Lower lobe of right lung (tissue), 2 donors: ENCODE results near the gene OR5K4. TPM values are rescaled to one million over a fixed set of nuclear protein-coding genes. Genes with fewer than 3 reads are reported as not detected.

Experiments
- ATAC-seq, 2 donors: fragments of 200-7000 bp; cut with Tn5 transposase; one replicate each; pipeline ENCODE4 v1.9.1; 2020 to 2022; ENCODE audit warnings: mild to moderate bottlenecking in 2 of 2, moderate library complexity in 2 of 2
- DNase-seq: peaks from one replicate; pipeline ENCODE4 v3.0.0-alpha.2; 2020
- H3K27ac ChIP-seq: fragments of 200-600 bp; one replicate; pipeline ENCODE4 v1.8.0; 2022
- H3K27me3 ChIP-seq: fragments of 200-600 bp; one replicate; pipeline ENCODE4 v1.8.0; 2022; ENCODE audit warnings: low read depth
- H3K36me3 ChIP-seq: fragments of 200-600 bp; one replicate; pipeline ENCODE4 v1.8.0; 2022; ENCODE audit warnings: mild to moderate bottlenecking
- H3K4me1 ChIP-seq: fragments of 200-600 bp; one replicate; pipeline ENCODE4 v1.8.0; 2022
- H3K4me3 ChIP-seq: fragments of 200-600 bp; one replicate; pipeline ENCODE4 v1.8.0; 2022; ENCODE audit warnings: mild to moderate bottlenecking
- H3K9me3 ChIP-seq: fragments of 200-600 bp; one replicate; pipeline ENCODE4 v1.8.0; 2022
- CTCF ChIP-seq: fragments of 200-600 bp; IDR thresholded peaks from one replicate; pipeline ENCODE4 v1.8.0; 2022; ENCODE audit warnings: antibody characterized with exemption, mild to moderate bottlenecking
- intact Hi-C: fragments of 100-400 bp; cut with DNase I; formaldehyde crosslinking; loops from one replicate; pipeline ENCODE4 v1.11.0; 2022
- long read RNA-seq: library from polyadenylated mRNA; unstranded; transcript quantifications from one replicate; pipeline ENCODE4 v2.0.0, GENCODE V29; 2021
- total RNA-seq: library from RNA; stranded (reverse); fragmentation: NEBNext Ultra II Directional; extraction: Animal tissue kit (Norgen Biotek cat#: 25700); gene quantifications from one replicate; pipeline ENCODE4 v1.2.1, GENCODE V29; 2021
- donor health status: DM: no; HTN: yes; CAD: no; lungs with severe emphysema.

Gene OR5K4
- not detected for total RNA-seq
- long read RNA-seq: 0 reads

- DNase-seq: no peak
- TF ChIP-seq CTCF: no peak
- Histone ChIP-seq H3K9me3 (peaks cover 2% of the 10 kb centered on the region), H3K4me1 (no peaks in the 10 kb centered on the region), H3K27me3 (no peaks in the 10 kb centered on the region), H3K27ac (no peak within 1 kb of the TSS), H3K36me3 (no peaks in the 10 kb centered on the region), H3K4me3 (no peak within 1 kb of the TSS)
- no peak for ATAC-seq
- intact Hi-C loops: no loop called here
Measured at GRCh38 chr3:98353554-98353953, at the start of gene OR5K4. Gene OR5K4, plus strand, starts transcription at chr3:98353854. Its CDS starts 0 bp downstream, at chr3:98353854.

- no peaks in the 10 kb centered on the region for H3K9me3 ChIP-seq
- no peak for DNase-seq
- TF ChIP-seq CTCF: no peak
- ATAC-seq: no peak
- no peaks in the 10 kb centered on the region for H3K36me3 ChIP-seq
- H3K4me3 ChIP-seq: no peak overlapping the region
- intact Hi-C loops: no loop called here
- no peaks in the 10 kb centered on the region for H3K4me1 ChIP-seq
- no peak overlapping the region for H3K27ac ChIP-seq
- H3K27me3 ChIP-seq: no peaks in the 10 kb centered on the region
Measured at GRCh38 chr3:98322101-98322500, 31.6 kb upstream of the OR5K4 start.

- Histone ChIP-seq H3K4me1 (no peaks in the 10 kb centered on the region), H3K4me3 (no peak overlapping the region), H3K9me3 (no peaks in the 10 kb centered on the region), H3K36me3 (no peaks in the 10 kb centered on the region), H3K27ac (no peak overlapping the region), H3K27me3 (no peaks in the 10 kb centered on the region)
- ATAC-seq: no peak
- intact Hi-C loops: no loop called here
- no peak for TF ChIP-seq CTCF
- DNase-seq: no peak
Measured at GRCh38 chr3:98322686-98323085, 31.0 kb upstream of the OR5K4 start.

- H3K4me1 ChIP-seq: no peaks in the 10 kb centered on the region
- DNase-seq: no peak
- no peak for TF ChIP-seq CTCF
- no peak overlapping the region for H3K27ac ChIP-seq
- H3K36me3 ChIP-seq: no peaks in the 10 kb centered on the region
- intact Hi-C loops: no loop called here
- no peak for ATAC-seq
- H3K4me3 ChIP-seq: no peak overlapping the region
- no peaks in the 10 kb centered on the region for H3K27me3 ChIP-seq
- no peaks in the 10 kb centered on the region for H3K9me3 ChIP-seq
Measured at GRCh38 chr3:98323425-98323824, 30.2 kb upstream of the OR5K4 start.

GRCh38 chr3:98325055-98325454, 28.6 kb upstream of the OR5K4 start:
- Histone ChIP-seq H3K27me3 (peaks cover 5% of the 10 kb centered on the region), H3K9me3 (no peaks in the 10 kb centered on the region), H3K27ac (no peak overlapping the region), H3K36me3 (no peaks in the 10 kb centered on the region), H3K4me3 (no peak overlapping the region), H3K4me1 (no peaks in the 10 kb centered on the region)
- intact Hi-C loops: no loop called here
- DNase-seq (peak; percentile 42), ATAC-seq (peak in 1 of 2 donors; percentile 23)
- no peak for TF ChIP-seq CTCF
